PFSK-1 (cell line): ENCODE results near the gene APBA2.

Experiments used
- FOXP2 ChIP-seq: optimal IDR thresholded peaks from 2 replicates; pipeline ENCODE3; 2011; ENCODE audit warnings: borderline replicate concordance, control low read depth, inconsistent platforms; ENCODE audit not compliant: insufficient read depth; ENCODE audit errors: extremely low read length, extremely low read depth
- POLR2AphosphoS5 ChIP-seq: IDR thresholded peaks from 2 replicates; pipeline ENCODE4 v1.6.1; 2012; ENCODE audit warnings: low read depth, mild to moderate bottlenecking, control low read depth, low read length, moderate library complexity
- SIN3A ChIP-seq: IDR thresholded peaks from 2 replicates; pipeline ENCODE4 v1.6.1; 2012; ENCODE audit warnings: mild to moderate bottlenecking, low read length, moderate library complexity, borderline replicate concordance; ENCODE audit not compliant: insufficient read depth
- TAF1 ChIP-seq: IDR thresholded peaks from 2 replicates; pipeline ENCODE4 v1.6.1; 2012; ENCODE audit warnings: low read length, control low read depth, borderline replicate concordance; ENCODE audit not compliant: insufficient read depth
- TF ChIP-seq, protein P1 (sequence below), 2 experiments: IDR thresholded peaks; 2 replicates each; pipeline versions ENCODE4 v1.6.1 to v1.8.0; 2011 to 2012; ENCODE audit warnings: low read depth in 2 of 2, low read length in 2 of 2, control low read depth in 1 of 2, inconsistent platforms in 1 of 2, mild to moderate bottlenecking in 1 of 2, moderate library complexity in 1 of 2; ENCODE audit not compliant: insufficient read depth in 1 of 2

The APBA2 gene

DNA sequence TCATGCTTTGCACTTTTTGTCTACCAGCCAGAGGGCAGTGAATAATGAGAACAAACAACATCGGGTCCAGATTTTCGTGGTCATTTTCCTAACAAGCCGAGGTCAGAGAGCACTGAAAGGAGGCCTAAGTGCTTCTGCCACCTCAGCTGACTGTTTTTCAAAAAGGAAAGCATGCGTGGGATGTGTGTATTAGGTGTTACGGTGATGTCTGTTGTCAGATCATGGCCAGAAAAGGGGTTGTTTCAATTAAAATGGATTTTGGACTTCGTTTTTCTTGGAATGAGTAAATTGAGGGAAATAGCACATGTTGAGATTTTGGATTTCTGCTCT is 99.5 kb downstream of the APBA2 start:
- TF ChIP-seq SIN3A (no peak), TAF1 (no peak), POLR2AphosphoS5 (no peak), FOXP2 (no peak)
- TF ChIP-seq, protein P1, sequence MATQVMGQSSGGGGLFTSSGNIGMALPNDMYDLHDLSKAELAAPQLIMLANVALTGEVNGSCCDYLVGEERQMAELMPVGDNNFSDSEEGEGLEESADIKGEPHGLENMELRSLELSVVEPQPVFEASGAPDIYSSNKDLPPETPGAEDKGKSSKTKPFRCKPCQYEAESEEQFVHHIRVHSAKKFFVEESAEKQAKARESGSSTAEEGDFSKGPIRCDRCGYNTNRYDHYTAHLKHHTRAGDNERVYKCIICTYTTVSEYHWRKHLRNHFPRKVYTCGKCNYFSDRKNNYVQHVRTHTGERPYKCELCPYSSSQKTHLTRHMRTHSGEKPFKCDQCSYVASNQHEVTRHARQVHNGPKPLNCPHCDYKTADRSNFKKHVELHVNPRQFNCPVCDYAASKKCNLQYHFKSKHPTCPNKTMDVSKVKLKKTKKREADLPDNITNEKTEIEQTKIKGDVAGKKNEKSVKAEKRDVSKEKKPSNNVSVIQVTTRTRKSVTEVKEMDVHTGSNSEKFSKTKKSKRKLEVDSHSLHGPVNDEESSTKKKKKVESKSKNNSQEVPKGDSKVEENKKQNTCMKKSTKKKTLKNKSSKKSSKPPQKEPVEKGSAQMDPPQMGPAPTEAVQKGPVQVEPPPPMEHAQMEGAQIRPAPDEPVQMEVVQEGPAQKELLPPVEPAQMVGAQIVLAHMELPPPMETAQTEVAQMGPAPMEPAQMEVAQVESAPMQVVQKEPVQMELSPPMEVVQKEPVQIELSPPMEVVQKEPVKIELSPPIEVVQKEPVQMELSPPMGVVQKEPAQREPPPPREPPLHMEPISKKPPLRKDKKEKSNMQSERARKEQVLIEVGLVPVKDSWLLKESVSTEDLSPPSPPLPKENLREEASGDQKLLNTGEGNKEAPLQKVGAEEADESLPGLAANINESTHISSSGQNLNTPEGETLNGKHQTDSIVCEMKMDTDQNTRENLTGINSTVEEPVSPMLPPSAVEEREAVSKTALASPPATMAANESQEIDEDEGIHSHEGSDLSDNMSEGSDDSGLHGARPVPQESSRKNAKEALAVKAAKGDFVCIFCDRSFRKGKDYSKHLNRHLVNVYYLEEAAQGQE (IDR thresholded peaks at IDR 0.05; ENCODE audit: insufficient read depth in 1 of 2, low read depth in 2 of 2, low read length in 2 of 2) = no peak

DNA sequence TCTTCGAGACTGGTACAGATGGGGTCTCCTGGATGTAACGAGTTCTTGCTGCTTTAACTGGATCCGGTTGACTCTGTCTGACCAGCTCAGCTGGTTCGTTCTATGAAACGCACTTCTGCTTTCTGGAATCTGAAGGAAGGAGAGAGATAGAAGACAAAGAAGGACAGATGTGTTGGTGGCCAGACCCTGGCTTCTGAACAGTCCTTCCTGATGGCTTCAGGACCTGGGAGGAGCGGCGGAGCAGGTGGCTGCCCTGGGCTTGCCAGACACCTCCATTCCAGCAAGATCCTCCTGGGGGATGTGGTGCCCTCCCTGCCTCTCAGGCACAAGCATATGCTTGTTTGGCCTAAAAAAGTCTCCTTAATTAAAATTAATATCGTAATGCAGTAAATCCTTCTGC is 99.9 kb downstream of the APBA2 start:
- TF ChIP-seq FOXP2 (no peak), TAF1 (no peak), SIN3A (no peak), POLR2AphosphoS5 (no peak)
- TF ChIP-seq, protein P1 (IDR thresholded peaks at IDR 0.05; ENCODE audit: insufficient read depth in 1 of 2, low read depth in 2 of 2, low read length in 2 of 2) = no peak

DNA sequence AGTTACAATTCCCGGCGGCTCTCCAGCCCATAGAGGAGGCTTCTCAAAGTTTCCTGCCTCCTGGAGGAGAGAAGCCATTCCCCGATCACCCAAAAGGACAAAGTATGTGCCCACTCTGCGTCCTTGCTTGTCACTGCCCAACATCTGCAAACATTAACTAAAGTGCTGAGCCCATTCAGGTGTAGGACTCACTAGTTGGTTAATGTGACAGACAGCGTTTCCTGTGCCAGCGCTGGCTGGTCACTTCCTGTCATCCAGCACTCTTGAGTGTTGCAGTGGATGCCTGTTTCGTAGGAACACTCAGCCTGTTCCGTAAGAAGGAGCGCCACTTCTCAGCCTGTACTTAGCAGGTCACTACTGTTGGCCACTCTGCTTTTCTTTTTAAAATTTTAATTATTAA is 100.3 kb downstream of the APBA2 start:
- TF ChIP-seq TAF1 = no peak
- no peak for TF ChIP-seq FOXP2
- no peak for TF ChIP-seq POLR2AphosphoS5
- no peak for TF ChIP-seq SIN3A
- TF ChIP-seq, protein P1 (IDR thresholded peaks at IDR 0.05; ENCODE audit: insufficient read depth in 1 of 2, low read depth in 2 of 2, low read length in 2 of 2) = no peak

DNA sequence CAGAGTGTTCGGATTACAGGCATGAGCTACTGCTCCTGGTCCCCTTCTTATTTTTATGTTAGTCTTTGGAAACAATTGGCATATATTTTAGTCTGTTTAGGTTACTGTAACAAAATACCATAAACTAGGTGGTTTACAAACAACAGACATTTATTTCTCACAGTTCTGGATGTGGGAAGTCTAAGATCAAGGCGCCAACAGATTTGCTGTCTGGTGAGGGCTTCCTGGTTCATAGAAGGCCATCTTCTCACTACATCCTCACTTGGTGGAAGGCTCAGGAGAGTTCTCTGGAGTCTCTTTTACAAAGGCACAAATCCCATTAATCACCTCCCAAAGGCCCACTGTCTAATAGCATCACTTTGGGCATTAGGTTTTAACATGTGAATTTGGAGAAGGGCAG is 101.0 kb downstream of the APBA2 start:
- TF ChIP-seq, protein P1 (IDR thresholded peaks at IDR 0.05; ENCODE audit: insufficient read depth in 1 of 2, low read depth in 2 of 2, low read length in 2 of 2) = no peak
- no peak for TF ChIP-seq POLR2AphosphoS5
- TF ChIP-seq FOXP2 = no peak
- no peak for TF ChIP-seq TAF1
- TF ChIP-seq SIN3A = no peak

DNA sequence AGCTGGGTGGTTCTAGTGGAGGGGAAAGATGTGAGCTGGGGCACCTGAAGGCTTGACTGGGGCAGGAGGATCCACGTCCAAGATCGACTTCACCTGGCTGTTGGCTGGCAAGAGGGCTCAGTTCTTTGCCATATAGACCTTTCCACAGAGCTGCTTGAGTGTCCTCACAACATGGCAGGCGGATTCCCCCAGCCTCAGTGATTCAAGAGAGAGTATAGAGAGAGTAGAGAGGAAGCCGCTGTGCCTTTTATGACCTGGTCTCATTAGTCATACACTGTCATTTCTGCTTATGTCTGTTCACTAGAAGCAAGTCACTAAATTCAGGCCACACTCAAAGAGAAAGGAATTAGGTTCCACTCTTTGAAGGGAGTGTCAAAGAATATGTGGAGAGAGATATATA is 101.6 kb downstream of the APBA2 start:
- TF ChIP-seq POLR2AphosphoS5 (no peak), SIN3A (no peak), TAF1 (no peak), FOXP2 (no peak)
- TF ChIP-seq, protein P1 (IDR thresholded peaks at IDR 0.05; ENCODE audit: insufficient read depth in 1 of 2, low read depth in 2 of 2, low read length in 2 of 2) = no peak
